Suppressor macrophage treated with lipopolysaccharide for 4 hours (primary cell): ENCODE results near the gene RMDN3.
A peak's percentile ranks its signal among the peaks of the same experiment; 100 is the strongest.

ENCODE experiments used
- DNase-seq: peaks from one replicate; pipeline ENCODE4 v3.0.0-alpha.2; 2020

The RMDN3 gene

DNA sequence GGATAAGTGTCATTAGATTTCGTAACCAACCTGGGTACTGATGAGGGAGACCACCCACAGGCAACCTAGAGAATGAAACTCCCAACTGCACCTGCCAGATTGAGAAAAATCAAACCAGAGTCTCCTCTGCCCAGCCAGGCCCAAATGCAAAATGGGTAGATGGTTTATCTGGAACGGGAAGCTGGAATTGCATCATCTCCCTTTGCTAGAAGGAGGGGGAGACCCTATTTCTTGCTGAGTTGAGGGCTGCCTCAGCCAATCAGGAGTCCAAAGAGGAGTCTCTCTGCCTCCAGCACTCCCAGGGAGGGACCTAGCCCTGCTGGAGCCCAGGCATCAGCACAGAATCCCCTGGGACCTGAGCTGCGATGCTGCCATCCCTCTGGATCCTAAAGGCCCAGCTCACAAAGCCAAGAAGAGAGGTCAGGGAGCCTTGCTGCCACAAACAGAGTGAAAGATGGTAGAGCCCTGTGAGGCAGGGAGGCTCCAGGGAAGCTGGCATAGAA lies 8.1 kb downstream of the RMDN3 start:
- DNase-seq = peak; percentile 53

DNA sequence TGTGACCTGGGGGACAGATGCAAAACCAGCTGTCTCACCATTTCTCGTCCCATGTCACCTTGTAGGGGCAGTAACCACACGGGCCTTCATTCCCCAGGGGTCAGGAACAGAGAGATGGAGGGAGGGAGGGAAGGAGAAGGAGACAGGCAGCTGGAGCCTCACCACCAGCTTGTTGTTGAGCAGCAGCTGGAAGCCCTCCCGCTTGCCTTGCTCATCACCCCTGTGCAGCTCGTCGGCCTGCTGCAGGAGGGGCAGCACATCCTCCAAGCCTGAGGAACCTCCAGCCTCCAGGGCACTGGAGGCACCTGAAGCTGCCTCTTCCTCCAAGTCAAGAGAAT lies 10.3 kb downstream of the RMDN3 start:
- DNase-seq = no peak

DNA sequence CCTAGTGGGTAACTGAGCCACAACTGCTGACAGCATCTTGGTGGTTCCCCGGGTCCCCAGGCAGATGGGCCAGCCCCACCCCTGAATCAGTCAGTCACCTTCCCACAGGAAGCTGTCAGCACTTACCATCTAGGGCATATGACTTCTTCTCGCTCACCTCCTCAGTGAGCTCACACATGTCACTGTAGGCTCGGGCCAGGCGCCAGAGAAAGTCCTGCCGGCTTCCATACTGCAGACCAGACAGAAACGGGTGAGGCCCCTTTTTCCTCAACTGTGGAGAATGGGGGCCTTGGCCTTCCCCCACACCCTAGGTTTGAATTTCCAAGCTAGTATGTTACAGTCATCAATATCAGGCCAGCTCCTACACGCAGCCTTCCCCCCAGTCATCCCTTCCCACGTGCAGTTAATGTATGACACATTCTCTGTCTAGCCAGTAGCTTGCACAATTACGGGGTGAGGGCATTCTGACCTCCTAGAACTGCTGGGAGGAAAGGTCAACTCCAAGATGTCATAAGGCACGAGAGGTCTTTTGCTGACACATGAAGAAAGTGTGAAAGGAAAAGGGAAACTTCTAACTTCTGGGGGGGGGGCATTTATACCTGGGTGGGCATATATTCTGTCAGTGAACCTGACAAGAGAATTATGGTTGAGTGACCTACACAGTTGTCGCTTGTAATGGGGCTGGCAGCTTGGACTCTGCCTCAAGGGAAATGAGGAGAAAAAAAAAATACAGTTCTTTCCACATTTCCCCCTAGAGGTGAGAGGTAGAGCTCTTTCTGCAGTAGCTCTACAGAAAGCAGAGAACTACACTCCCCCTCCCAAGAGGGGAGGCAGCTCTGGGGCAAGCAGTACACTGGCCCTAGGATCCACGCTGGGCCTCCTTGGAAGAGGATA lies 10.9 kb downstream of the RMDN3 start:
- DNase-seq = peak; percentile 96

DNA sequence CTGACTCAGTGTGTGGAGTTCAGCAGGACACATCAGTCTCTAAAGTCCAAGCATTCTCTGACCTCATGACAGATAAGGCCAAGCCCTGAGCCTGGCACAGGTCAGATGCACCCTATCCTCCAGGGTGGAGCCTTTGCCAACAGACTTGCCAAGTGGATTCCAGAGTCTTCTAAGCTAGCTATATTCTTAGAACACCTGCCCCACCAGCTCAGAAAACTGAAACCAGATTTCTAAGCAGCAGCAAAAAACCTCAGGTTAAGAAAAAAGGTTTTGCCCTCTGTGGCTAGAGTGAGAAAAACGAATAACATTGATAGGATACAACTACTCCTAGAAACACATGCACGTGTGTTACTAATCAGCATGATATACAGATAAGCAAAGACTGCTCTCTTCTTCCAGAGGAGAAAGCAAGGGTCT lies 11.6 kb downstream of the RMDN3 start:
- DNase-seq = no peak

DNA sequence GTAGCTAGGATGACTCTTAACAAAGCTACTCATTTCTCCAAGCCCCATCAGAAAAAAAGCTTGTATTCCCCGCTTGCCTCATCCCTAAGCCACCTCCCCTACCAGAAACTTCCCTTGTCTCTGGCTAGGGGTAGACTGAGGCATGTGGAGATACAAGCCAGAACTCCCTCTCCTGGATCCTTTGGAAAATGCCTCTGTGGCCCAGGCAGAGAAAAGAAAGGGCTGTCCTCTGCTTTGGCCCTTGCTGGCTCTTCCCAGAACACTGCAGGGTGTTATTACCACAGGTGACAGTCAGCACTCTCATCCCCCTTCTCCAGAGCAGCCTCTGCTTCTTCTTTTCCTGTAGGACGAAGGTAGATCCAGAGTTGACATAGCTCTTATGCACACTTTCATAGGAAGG lies 15.2 kb downstream of the RMDN3 start:
- DNase-seq = no peak

DNA sequence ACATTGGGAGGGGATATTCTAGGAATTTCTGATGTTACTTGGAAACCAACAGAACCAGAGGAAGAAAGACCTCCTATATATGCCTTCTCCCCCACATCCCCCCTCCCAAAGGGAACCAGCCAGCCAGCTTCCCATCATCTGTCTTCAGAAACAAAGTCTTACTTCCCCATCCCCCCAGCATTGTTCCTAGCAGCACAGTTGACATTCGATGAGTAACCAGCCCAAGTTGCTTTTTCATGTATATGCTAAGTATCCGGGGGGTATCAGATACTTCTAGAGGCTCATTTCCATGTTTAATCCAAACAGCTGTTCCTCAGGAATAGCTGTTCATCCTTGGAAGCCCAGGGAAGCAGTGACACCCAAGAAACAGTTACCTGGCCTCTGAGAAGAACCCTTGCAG lies 16.0 kb downstream of the RMDN3 start:
- DNase-seq = no peak

DNA sequence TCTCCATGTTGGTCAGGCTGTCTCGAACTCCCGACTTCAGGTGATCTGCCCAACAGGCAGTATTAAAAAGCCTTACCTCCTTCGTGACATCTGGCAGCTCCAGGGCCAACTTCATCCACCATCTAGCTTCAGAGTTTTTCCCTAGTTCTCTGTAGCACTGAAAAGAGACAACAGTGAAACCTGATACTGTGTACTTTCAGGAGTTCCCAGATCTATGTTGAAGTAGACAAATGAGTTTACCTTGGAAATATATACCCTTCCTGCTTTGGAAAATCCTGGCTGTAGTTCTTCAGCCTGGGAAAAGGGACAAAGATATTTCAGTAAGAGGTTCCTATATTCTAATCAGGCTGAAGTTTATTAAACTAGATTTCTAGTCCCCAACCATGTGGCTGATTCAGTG lies 18.0 kb downstream of the RMDN3 start:
- no peak for DNase-seq

DNA sequence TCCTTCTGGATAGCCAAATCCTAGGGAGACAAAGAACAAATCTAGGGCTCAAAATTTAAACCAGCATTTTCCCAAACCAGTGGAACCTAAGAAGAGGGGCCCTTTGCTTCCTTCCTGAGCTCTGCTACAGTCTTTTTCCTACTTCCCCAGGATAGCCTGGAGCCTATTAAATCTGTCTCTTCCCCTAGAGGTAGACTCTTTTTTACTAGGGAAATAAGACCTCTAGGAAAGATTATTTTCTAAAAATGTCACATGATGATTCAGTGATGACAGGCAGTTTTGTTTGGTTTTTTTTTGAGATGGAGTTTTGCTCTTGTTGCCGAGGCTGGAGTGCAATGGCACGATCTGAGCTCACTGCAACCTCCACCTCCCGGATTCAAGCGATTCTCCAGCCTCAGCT lies 18.5 kb downstream of the RMDN3 start:
- DNase-seq = no peak

DNA sequence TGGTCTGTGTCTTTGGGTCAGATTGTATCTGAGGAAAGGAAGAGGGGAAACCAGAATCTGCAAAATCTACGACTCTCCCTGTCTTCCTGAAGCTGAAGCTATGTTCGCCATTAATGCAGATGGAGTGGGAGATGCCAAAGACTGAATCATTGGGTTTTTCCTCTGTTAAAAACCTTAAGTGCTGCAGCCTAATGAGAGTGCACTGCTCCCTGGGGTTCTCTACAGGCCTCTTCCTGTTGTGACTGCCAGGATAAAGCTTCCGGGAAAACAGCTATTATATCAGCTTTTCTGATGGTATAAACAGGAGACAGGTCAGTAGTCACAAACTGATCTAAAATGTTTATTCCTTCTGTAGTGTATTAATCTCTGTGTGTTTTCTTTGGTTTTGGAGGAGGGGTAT lies 24.0 kb downstream of the RMDN3 start:
- DNase-seq = no peak

DNA sequence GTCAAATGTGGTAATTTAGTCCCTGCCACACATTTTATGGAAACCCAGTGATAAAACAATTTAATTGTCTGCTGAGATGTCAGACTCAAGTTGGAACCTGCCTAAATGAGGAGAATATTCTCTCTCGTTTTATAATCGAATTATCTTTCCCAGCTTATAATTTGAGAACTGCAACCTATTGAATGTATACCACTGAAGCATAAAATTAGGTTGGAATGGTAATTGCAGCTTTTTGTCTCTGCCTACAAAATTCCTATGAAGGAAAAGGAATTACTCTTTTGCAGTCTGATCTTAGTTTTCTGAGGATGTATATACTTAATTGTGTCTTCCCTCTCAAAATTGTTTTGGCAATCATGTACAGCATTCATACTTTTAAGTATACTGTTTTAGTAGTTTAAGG lies 31.1 kb downstream of the RMDN3 start:
- no peak for DNase-seq

DNA sequence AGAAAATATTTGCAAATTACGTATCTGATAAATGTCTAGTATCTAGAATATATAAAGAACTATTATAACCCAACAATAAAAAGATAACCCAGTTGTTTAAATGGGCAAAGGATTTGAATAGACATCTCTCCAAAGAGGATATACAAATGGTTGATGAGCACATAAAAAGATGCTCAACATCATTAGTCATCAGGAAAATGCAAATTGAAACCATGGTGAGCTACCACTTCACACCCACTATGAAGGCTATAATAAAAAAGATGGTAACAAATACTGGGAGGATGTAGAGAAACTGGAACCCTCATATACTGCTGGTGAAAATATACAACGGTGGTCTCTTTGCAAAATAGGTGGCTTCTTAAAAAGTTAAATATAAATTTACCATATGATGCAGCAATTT lies 32.1 kb downstream of the RMDN3 start:
- peak; percentile 46 for DNase-seq

DNA sequence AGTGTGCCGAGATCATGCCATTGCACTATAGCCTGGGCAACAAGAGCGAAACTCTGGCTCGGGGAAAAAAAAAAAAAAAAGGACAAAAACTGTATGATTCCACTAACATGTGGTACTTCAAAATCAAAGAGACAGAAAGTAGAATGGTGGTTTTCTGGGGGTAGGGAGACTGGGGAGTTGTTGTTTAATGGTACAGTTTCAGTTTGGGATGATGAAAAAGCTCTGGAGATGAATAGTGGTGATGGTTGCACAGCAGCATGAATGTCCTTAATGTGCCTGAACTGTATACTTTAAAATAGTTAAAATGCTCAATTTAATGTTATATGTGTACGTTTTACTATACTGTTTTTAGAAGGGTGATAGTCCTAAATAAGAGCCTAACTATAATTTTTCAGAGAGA lies 32.7 kb downstream of the RMDN3 start:
- no peak for DNase-seq

DNA sequence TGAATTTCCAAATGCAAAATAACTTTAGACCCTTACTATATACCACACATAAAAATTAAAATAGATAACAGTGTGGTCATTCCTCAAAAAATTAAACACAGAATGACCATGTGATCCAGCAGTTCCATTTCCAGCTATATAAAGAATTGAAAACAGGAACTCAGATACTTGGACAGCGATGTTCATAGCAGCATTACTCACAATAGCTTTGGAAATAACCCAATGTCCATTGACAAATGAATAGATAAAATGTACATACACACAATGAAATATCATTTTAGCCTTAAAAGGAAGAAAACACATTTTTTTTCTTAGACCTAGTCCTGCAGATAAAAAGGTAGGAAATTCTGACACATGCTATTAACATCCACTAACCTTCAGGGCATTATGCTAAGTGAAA lies 33.4 kb downstream of the RMDN3 start:
- DNase-seq = peak; percentile 57

DNA sequence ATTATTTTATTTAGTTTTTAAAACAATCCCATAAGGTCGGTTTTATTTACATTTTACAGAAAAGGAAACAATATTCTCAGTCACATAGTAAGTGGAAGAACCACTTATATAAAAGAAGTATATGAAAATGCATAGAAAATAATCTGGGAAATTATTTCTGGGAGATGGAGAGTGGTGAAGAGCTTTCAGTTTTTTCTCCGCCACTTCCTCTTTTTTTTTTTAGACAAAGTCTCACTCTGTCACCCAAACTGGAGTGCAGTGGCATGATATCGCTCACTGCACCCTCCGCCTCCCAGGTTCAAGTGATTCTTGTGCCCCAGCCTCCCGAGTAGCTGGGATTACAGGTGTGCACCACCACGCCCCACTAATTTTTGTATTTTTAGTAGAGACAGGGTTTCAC lies 38.9 kb downstream of the RMDN3 start:
- DNase-seq = no peak

DNA sequence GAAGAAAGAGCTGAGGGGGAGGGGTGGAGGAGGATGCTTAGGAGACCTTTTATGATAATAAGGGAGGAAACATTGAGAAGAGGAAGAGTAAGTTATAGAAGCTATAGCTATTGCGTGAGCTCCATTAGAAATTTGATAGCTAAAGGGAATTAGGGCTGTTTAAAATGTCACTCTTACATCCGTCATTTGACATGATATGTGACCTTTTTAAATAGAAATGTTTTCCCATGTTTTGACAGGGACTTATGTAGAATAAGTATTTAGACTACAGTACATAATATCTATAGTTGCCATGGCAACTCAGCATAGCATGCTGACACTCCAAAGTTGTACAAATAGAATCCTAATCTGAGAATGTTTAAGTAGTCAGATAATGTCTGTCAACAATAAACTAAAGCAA lies 40.9 kb downstream of the RMDN3 start:
- DNase-seq = no peak

DNA sequence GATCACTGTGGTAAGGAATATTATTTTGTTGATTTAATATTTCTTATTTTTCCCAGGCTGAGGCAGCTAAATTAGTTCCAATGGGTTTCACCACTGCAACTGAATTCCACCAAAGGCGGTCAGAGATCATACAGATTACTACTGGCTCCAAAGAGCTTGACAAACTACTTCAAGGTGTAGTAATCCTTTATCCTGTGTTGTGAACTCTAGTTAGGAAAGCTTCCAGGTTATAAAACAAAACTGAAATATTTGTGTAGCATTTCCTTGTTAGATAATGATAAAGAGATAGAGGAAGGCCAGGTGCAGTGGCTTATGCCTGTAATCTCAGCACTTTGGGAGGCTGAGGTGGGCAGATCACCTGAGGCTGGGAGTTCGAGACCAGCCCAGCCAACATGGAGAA lies 48.9 kb downstream of the RMDN3 start:
- DNase-seq = no peak

DNA sequence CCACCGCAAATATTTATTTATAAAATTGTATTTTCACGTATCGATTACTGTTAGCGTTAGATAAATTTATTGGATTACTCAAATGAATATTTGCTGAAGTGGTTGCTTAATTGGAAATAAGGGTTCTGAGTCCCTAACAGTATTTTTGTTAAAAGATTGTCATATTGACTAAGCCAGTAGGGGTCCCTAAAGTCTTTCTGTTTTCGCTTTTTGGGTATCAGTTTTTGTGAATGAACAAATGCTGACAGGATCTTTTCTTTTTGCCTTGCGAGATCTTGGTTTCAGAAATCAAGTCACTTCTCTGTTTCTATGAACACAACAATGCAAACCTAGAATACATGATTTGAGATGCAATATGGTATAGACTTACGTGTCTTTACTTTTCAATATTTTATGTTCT lies 53.0 kb downstream of the RMDN3 start:
- peak; percentile 56 for DNase-seq

DNA sequence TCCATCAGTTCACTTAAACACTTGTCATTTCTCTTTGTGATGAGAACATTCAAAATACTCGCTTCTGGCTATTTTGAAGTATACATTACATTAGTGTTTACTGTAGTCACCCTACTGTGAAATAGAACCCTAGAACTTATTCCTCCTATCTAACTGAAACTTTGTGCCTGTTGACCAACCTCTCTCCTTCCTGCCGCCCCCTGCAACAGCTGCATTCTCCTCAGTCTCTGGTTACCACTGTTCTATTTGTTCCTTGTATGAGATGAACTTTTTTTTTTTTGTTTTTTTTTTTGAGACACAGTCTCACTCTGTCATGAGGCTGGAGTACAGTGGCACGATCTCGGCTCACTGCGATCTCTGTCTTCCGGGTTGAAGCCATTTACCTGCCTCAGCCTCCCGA lies 57.1 kb downstream of the RMDN3 start:
- no peak for DNase-seq

DNA sequence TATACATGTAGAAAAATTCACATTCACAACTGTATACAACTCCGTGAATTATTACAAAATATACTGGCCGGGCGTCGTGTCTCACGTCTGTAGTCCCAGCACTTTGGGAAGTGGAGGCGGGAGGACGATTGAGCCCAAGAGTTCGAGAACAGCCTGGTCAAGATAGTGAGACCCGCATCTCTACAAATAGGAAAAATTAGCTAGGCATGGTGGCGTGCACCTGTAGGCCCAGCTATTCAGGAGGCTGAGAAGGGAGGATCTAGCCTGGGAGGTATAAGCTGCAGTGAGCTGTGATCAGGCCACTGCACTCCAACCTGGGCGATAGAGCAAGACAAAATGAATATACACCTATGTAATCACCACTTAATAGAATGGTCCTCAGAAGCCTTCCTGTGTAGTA lies 58.8 kb downstream of the RMDN3 start:
- DNase-seq = no peak

DNA sequence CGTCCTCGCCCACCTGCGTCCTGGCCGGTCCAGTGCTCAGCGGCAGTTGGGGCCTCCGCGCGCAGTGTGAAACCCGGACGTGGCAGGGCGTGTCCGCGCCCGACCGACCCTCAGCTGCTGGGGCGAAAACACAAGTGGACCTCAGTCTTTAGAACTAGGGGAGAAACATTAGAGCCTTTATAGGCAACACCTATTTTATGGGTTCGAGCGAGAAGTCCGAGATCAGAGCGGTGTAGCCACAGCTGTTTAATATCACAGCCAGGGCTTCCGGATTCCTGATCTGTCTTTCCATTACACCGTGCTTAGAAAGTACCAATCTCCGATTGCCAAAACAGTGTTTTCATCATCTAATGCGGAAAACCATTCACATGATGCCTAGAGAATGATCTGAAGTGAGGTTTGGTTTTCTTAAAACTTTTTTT lies 59.6 kb downstream of the RMDN3 start:
- DNase-seq = peak; percentile 25

DNA sequence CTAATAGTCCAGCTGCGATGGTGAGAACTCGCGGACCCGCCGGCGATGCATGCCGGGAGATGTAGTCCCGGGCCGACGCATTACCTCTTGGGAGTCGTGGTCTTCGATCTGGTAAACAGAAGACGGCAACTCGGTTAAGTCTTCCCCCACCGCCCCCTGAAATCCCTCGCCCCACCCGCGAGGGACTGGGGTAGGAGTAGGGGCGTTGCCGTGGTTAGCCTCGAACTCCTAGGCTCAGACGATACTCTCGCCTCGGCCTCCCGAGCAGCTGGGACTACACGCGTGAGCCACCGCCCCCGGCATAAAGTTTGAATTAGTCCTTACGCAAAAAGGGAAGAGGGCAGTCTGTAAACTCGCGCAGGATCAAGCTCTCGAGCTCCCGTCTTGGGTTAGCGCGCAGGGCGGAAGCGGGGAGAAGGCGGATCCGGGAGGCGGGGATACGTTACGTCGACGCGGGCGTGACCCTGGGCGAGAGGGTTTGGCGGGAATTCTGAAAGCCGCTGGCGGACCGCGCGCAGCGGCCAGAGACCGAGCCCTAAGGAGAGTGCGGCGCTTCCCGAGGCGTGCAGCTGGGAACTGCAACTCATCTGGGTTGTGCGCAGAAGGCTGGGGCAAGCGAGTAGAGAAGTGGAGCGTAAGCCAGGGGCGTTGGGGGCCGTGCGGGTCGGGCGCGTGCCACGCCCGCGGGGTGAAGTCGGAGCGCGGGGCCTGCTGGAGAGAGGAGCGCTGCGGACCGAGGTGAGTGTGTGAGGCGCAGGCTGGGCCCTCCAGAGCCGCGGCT lies 60.2 kb downstream of the RMDN3 start, which contains the start of gene RAD51:
Gene RAD51, plus strand, starts transcription at position 487 of the 781 bp plus-strand sequence. CDS start 3,585 bp downstream, outside the sequence.
- DNase-seq = peak; percentile 99

DNA sequence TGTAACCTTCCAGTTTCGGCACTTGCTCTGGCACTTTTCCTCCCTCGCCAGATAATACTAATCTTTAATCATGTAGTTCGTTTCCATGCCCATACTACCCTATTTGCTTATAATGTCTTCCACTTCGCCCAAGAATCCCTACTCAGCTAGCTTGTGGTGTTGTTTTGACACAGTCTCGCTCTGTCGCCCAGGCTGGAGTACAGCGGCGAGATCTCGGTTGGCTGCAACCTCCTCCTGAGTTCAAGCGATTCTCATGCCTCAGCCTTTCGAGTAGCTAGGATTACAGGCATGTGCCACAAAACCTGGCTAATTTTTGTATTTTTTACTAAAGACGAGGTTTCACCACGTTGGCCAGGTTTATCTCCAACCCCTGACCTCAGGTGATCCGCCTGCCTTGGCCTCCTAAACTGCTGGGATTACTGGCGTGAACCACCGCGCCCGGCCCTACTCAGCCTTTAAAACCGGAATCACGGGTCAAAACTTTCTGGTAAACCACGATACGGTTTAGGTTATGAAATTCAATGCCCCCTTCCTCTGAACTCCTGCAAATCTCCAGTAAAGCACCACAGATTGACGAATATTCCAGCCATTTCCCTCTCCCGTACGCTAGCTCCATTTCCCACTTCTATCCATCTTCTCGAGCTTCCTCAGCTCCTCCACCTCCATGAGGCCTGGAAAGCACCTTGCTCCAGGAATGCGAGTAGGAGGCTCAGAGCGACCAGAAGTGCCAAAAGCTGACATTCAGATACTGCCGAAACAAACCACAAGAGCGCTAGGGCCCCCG lies 61.0 kb downstream of the RMDN3 start:
- no peak for DNase-seq

DNA sequence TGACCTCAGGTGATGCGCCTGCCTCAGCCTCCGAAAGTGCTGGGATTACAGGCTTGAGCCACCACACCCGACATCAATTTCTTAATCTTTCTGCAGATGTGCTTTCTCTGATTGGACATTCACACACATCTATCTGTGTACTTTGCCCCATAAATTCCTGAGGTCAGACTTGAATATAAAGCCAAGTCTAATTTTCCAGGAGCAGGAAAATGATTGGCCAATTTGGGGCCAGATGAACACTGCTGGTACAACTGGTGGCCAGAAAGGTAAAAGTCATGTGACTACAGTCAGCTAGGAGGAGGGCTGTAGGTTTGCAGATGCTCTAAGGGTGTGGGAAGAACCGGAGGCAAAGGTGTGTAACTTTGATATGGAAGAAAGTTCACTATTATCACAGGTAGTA lies 63.3 kb downstream of the RMDN3 start:
- DNase-seq = no peak
